Colonic mucosa (tissue), 4 donors: ENCODE measurements around the gene KCNIP4. TPM values are rescaled to one million over a fixed set of nuclear protein-coding genes. Genes with fewer than 3 reads are reported as not detected.

Experiments used
- DNase-seq: peaks from one replicate; pipeline ENCODE4 v3.0.0-alpha.2; 2020
- H3K27ac ChIP-seq: fragments of 200-600 bp; one replicate; pipeline ENCODE4 v1.8.0; 2021
- H3K27me3 ChIP-seq: fragments of 200-600 bp; one replicate; pipeline ENCODE4 v1.8.0; 2021
- H3K36me3 ChIP-seq: fragments of 200-600 bp; one replicate; pipeline ENCODE4 v1.8.0; 2021
- H3K4me1 ChIP-seq: fragments of 200-600 bp; one replicate; pipeline ENCODE4 v1.8.0; 2021; ENCODE audit warnings: mild to moderate bottlenecking
- H3K4me3 ChIP-seq: fragments of 200-600 bp; one replicate; pipeline ENCODE4 v1.8.0; 2021
- H3K9ac ChIP-seq, 2 donors: one replicate each; pipeline ENCODE4 v1.7.0; 2013; ENCODE audit warnings: control low read depth in 2 of 2, low read depth in 2 of 2, low read length in 2 of 2
- H3K9me3 ChIP-seq: fragments of 200-600 bp; one replicate; pipeline ENCODE4 v1.8.0; 2021
- CTCF ChIP-seq: fragments of 200-600 bp; IDR thresholded peaks from one replicate; pipeline ENCODE4 v1.8.0; 2022; ENCODE audit warnings: antibody characterized with exemption, mild to moderate bottlenecking
- intact Hi-C: fragments of 100-400 bp; cut with DNase I; formaldehyde crosslinking; loops from one replicate; pipeline ENCODE4 v1.14.1; 2022
- total RNA-seq, 2 donors: library from RNA; stranded (reverse); fragmentation: NEBNext Ultra II Directional in 1 of 2; extraction: Animal tissue kit (Norgen Biotek cat#: 25700) in 1 of 2; gene quantifications; one replicate each; pipeline ENCODE4 v1.2.1, GENCODE V29; 2021
- donor health status: healthy.
- donor health status: DM: no; HTN: no; CAD: no.
- donor health status: DM: no; HTN: no; CAD: no.

The KCNIP4 gene
- total RNA-seq, 2 donors from 2014 or later = 0.67 to 1.2 TPM

- no peak overlapping the region for H3K4me3 ChIP-seq
- H3K27ac ChIP-seq = no peak overlapping the region
- no peaks in the 10 kb centered on the region for H3K4me1 ChIP-seq
- no peaks in the 10 kb centered on the region for H3K9me3 ChIP-seq
- no peak for DNase-seq
- no peak overlapping the region for H3K9ac ChIP-seq
- TF ChIP-seq CTCF = no peak
- no peaks in the 10 kb centered on the region for H3K27me3 ChIP-seq
- H3K36me3 ChIP-seq = no peaks in the 10 kb centered on the region
- intact Hi-C loops = no loop called here
Observed at GRCh38 chr4:21032089-21032645, 916.4 kb downstream of the KCNIP4 start.

- Histone ChIP-seq H3K9ac (no peak overlapping the region), H3K4me1 (no peaks in the 10 kb centered on the region), H3K9me3 (no peaks in the 10 kb centered on the region), H3K36me3 (no peaks in the 10 kb centered on the region), H3K4me3 (no peak overlapping the region), H3K27ac (no peak overlapping the region), H3K27me3 (no peaks in the 10 kb centered on the region)
- intact Hi-C loops = no loop called here
- no peak for DNase-seq
- TF ChIP-seq CTCF = no peak
Observed at GRCh38 chr4:21018817-21019216, 929.8 kb downstream of the KCNIP4 start.

GRCh38 chr4:21013501-21013900 is 935.1 kb downstream of the KCNIP4 start:
- Histone ChIP-seq H3K36me3 (no peaks in the 10 kb centered on the region), H3K27ac (no peak overlapping the region), H3K9me3 (no peaks in the 10 kb centered on the region), H3K4me3 (no peak overlapping the region), H3K9ac (no peak overlapping the region), H3K27me3 (no peaks in the 10 kb centered on the region), H3K4me1 (no peaks in the 10 kb centered on the region)
- intact Hi-C loops = no loop called here
- no peak for DNase-seq
- no peak for TF ChIP-seq CTCF

- no peaks in the 10 kb centered on the region for H3K36me3 ChIP-seq
- intact Hi-C loops = no loop called here
- H3K27ac ChIP-seq = no peak overlapping the region
- H3K27me3 ChIP-seq = no peaks in the 10 kb centered on the region
- no peaks in the 10 kb centered on the region for H3K9me3 ChIP-seq
- no peak for TF ChIP-seq CTCF
- H3K9ac ChIP-seq = no peak overlapping the region
- H3K4me3 ChIP-seq = no peak overlapping the region
- no peak for DNase-seq
- no peaks in the 10 kb centered on the region for H3K4me1 ChIP-seq
Observed at GRCh38 chr4:21012851-21013331, 935.7 kb downstream of the KCNIP4 start.

- H3K27ac ChIP-seq = no peak overlapping the region
- no peak overlapping the region for H3K4me3 ChIP-seq
- intact Hi-C loops = no loop called here
- TF ChIP-seq CTCF = no peak
- no peak for DNase-seq
- H3K36me3 ChIP-seq = no peaks in the 10 kb centered on the region
- H3K9ac ChIP-seq = no peak overlapping the region
- no peaks in the 10 kb centered on the region for H3K9me3 ChIP-seq
- no peaks in the 10 kb centered on the region for H3K27me3 ChIP-seq
- H3K4me1 ChIP-seq = no peaks in the 10 kb centered on the region
Observed at GRCh38 chr4:21011106-21011505, 937.5 kb downstream of the KCNIP4 start.
